ENCODE measurements around the gene PKP1. TPM values are rescaled to one million over a fixed set of nuclear protein-coding genes. Genes with fewer than 3 reads are reported as not detected.

Gene PKP1
- total RNA-seq, 1 donor from 2014 or later: not detected

GRCh38 chr1:201252944-201253371 is 30.3 kb upstream of the PKP1 start:
- Mint-ChIP-seq H3K4me1 (ENCODE audit: low read depth, unreplicated experiment) (peaks cover 16% of the 10 kb centered on the region), H3K27ac (ENCODE audit: unreplicated experiment) (no peak overlapping the region), H3K9me3 (ENCODE audit: unreplicated experiment) (peaks cover 5% of the 10 kb centered on the region), H3K27me3 (ENCODE audit: unreplicated experiment) (peaks cover 14% of the 10 kb centered on the region), H3K4me3 (ENCODE audit: unreplicated experiment) (peak overlapping the region; percentile 37), H3K36me3 (ENCODE audit: unreplicated experiment) (no peaks in the 10 kb centered on the region)
- TF ChIP-seq, protein P1, sequence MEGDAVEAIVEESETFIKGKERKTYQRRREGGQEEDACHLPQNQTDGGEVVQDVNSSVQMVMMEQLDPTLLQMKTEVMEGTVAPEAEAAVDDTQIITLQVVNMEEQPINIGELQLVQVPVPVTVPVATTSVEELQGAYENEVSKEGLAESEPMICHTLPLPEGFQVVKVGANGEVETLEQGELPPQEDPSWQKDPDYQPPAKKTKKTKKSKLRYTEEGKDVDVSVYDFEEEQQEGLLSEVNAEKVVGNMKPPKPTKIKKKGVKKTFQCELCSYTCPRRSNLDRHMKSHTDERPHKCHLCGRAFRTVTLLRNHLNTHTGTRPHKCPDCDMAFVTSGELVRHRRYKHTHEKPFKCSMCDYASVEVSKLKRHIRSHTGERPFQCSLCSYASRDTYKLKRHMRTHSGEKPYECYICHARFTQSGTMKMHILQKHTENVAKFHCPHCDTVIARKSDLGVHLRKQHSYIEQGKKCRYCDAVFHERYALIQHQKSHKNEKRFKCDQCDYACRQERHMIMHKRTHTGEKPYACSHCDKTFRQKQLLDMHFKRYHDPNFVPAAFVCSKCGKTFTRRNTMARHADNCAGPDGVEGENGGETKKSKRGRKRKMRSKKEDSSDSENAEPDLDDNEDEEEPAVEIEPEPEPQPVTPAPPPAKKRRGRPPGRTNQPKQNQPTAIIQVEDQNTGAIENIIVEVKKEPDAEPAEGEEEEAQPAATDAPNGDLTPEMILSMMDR (IDR thresholded peaks at IDR 0.05; ENCODE audit: partially characterized antibody, unreplicated experiment): no peak
- no peak for DNase-seq

GRCh38 chr1:201253411-201253810 is 29.9 kb upstream of the PKP1 start:
- TF ChIP-seq, protein P1 (IDR thresholded peaks at IDR 0.05; ENCODE audit: partially characterized antibody, unreplicated experiment): no peak
- no peaks in the 10 kb centered on the region for H3K36me3 Mint-ChIP-seq (ENCODE audit: unreplicated experiment)
- DNase-seq: no peak
- peaks cover 5% of the 10 kb centered on the region for H3K9me3 Mint-ChIP-seq (ENCODE audit: unreplicated experiment)
- no peak overlapping the region for H3K4me3 Mint-ChIP-seq (ENCODE audit: unreplicated experiment)
- H3K27ac Mint-ChIP-seq (ENCODE audit: unreplicated experiment): no peak overlapping the region
- peaks cover 14% of the 10 kb centered on the region for H3K27me3 Mint-ChIP-seq (ENCODE audit: unreplicated experiment)
- peaks cover 16% of the 10 kb centered on the region for H3K4me1 Mint-ChIP-seq (ENCODE audit: low read depth, unreplicated experiment)

DNA sequence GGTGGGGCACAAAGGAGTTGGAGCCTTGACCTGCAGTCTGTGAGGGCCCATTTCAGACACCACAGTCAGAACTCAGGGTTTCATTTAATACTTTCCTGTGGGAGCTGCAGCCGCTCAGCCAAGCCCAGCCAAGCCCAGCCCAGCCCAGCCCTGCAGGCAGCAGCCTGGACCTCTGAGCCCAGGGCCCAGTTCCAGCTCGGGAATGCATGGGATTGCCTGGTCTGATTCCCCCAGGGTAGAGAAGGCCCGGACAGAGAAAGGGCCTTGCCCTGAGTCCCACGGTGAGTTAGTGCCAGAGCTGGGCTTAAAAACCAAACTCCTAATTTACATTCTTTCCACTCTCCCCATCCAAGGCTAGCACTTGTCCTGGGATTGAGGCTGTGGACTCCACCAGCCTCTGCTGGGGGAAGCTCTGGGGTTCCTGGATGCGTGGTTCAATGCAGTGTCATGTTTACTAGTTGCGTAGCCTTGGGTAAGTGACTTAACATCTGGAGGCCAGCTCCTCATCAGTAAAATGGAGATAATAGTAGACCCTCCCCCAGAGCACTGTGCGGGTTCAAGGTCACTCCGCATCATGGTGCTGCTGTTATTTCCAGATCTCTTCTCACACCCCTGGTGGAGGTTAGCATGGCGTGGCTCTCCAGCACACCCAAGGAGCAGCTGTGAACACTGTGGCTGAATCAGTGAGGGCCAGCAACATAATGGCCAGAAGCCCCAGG is 29.2 kb upstream of the PKP1 start:
- Mint-ChIP-seq H3K4me1 (ENCODE audit: low read depth, unreplicated experiment) (peaks cover 16% of the 10 kb centered on the region), H3K9me3 (ENCODE audit: unreplicated experiment) (peaks cover 5% of the 10 kb centered on the region), H3K36me3 (ENCODE audit: unreplicated experiment) (no peaks in the 10 kb centered on the region), H3K4me3 (ENCODE audit: unreplicated experiment) (no peak overlapping the region), H3K27ac (ENCODE audit: unreplicated experiment) (no peak overlapping the region), H3K27me3 (ENCODE audit: unreplicated experiment) (peaks cover 14% of the 10 kb centered on the region)
- DNase-seq: no peak
- TF ChIP-seq, protein P1 (IDR thresholded peaks at IDR 0.05; ENCODE audit: partially characterized antibody, unreplicated experiment): no peak

DNA sequence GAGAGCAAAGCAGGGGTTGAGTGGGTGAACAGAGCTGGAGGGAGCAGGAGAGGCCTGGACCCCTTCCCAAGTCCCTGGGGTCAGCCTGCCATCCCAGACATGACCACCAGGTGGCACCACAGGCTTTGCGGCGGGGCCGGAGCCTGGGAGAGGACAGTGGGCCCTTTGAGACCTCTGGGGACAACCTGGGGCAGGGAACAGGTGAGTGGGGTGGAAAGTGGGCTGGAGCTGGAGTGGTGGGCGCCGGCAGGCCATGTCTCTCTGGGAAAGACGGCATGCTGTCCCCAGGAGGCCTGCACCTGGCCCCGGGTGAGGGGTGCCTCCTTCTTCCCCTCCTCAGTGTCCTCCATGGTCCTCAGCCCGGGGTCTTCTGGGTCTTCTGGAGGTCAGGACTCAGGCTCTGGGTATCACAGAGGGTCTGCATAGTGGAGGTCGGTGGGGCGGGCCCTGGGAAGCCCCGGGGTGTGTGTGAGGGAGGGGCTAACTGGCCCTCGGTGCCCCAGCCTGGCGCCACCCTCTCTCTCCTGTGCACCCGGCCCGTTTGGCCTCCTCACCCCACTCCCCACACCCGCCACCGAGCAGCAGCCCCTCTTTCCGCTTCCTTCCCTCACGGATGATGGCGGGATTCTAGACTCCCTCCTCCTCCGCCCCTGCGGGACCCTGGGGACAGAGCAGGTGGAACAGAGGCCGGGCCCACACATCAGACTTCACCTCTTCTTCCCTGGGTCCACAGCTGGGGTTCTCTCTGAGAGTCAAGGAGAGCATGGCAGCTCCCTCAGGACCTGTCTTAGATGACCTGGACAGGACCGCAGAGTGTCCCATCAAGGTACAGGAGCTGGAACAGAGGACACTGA is 28.5 kb upstream of the PKP1 start:
- TF ChIP-seq, protein P1 (IDR thresholded peaks at IDR 0.05; ENCODE audit: partially characterized antibody, unreplicated experiment): peak; percentile 99
- H3K27ac Mint-ChIP-seq (ENCODE audit: unreplicated experiment): no peak overlapping the region
- DNase-seq: peak; percentile 93
- H3K36me3 Mint-ChIP-seq (ENCODE audit: unreplicated experiment): no peaks in the 10 kb centered on the region
- no peak overlapping the region for H3K4me3 Mint-ChIP-seq (ENCODE audit: unreplicated experiment)
- H3K4me1 Mint-ChIP-seq (ENCODE audit: low read depth, unreplicated experiment): peaks cover 16% of the 10 kb centered on the region
- H3K9me3 Mint-ChIP-seq (ENCODE audit: unreplicated experiment): peaks cover 5% of the 10 kb centered on the region
- H3K27me3 Mint-ChIP-seq (ENCODE audit: unreplicated experiment): peaks cover 14% of the 10 kb centered on the region

All from glutamatergic neuron (in vitro differentiated cells).